Fibroblast of villous mesenchyme (primary cell): ENCODE measurements around the gene GRPEL1. TPM values are rescaled to one million over a fixed set of nuclear protein-coding genes. Genes with fewer than 3 reads are reported as not detected.

Source experiments
- DNase-seq: peaks from one replicate; pipeline ENCODE4 v3.0.0-alpha.2; 2010; ENCODE audit warnings: low read depth
- H3K4me3 ChIP-seq: 2 replicates; pipeline ENCODE4 v1.5.1; 2011; ENCODE audit warnings: low read depth, mild to moderate bottlenecking, low read length
- total RNA-seq: library from RNA; depleted of rRNA; stranded (reverse); fragments of >200 nt; gene quantifications from 2 replicates; pipeline ENCODE4 v1.2.3, GENCODE V29; 2012
- TF ChIP-seq, protein P1 (sequence below): IDR thresholded peaks from 2 replicates; pipeline ENCODE4 v1.5.1; 2012; ENCODE audit warnings: low read depth, mild to moderate bottlenecking, low read length; ENCODE audit not compliant: insufficient read depth

GRPEL1 gene
- total RNA-seq, 1 donor: 32.8 TPM

DNA sequence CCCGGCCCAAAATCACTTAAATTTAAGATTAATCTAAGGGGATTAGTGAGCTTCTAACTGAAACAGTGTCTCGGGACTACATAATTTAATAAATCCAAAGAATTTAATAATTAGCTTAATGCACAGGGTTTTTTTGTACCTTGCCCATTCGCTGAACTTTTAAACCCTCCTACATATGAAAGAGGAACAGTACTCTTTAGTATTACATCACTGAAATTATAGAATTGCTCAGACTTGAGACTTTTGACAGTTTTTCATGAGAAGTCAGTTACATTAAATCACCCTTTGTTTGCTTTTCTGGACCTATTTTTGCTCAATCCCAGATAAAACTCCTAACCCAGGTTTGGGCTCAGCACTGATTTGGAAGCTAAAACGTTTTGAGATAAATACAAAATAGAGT, 27.1 kb downstream of the GRPEL1 start:
- DNase-seq: no peak
- TF ChIP-seq, protein P1, sequence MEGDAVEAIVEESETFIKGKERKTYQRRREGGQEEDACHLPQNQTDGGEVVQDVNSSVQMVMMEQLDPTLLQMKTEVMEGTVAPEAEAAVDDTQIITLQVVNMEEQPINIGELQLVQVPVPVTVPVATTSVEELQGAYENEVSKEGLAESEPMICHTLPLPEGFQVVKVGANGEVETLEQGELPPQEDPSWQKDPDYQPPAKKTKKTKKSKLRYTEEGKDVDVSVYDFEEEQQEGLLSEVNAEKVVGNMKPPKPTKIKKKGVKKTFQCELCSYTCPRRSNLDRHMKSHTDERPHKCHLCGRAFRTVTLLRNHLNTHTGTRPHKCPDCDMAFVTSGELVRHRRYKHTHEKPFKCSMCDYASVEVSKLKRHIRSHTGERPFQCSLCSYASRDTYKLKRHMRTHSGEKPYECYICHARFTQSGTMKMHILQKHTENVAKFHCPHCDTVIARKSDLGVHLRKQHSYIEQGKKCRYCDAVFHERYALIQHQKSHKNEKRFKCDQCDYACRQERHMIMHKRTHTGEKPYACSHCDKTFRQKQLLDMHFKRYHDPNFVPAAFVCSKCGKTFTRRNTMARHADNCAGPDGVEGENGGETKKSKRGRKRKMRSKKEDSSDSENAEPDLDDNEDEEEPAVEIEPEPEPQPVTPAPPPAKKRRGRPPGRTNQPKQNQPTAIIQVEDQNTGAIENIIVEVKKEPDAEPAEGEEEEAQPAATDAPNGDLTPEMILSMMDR: no peak
- H3K4me3 ChIP-seq: no peak overlapping the region

DNA sequence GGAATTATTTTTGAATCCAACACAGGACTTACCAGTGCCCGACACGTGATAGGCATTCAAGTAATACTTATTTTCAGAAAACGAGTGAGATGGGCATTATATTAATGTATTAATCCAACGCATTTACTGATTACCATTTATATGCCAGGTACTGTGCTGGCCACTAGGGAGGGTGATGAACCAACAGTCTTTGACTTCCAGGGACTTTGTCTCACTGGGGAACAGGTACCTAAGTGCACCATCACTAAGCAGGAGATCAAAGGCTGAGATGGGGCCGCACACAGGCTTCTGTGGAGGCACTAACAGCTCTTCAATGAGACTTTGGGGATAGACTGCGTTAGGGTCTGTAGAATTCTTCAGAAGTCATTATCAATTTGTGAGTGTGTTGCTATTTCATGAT, 30.4 kb downstream of the GRPEL1 start:
- H3K4me3 ChIP-seq: no peak overlapping the region
- no peak for DNase-seq
- TF ChIP-seq, protein P1: no peak

DNA sequence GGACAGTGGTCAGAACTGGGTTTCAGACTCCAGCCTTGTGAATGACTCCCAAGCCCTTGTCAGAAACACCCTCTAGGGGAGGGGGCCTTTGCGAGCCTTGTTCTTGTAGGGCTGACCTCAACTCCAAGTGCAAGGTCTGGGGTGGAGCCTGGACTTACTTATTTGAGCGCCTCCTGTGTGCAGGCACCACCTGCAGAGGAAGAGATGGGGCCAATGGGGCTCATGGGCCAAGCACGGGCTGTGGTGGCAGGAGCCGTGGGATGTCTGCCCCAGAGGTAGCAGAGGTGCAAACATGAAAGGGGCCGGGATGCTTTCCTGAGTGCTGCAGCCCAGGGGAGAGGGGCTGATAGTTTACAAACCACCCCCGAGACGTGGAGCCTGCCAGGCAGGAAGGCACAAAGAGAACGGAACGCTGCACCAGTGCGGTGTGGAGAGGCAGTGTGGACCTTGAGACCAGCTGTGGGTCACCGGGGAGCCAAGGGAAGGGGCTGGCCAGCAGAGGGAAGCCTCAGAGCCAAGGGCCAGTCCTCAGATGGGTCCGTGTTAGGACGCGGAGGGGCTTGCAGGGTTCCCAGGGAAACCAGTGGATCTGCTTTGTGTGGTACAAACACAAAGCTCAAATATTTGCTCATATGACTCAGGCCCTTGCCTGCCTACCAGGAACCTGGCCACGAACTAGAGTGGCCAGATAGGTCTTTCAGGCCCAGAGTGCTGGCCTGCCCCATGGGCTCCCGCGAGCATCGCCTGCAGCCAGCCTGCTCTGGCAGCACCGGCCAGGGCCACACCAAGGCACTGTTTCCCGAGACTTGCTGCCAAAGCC, 33.4 kb downstream of the GRPEL1 start:
- no peak overlapping the region for H3K4me3 ChIP-seq
- no peak for DNase-seq
- TF ChIP-seq, protein P1: no peak

DNA sequence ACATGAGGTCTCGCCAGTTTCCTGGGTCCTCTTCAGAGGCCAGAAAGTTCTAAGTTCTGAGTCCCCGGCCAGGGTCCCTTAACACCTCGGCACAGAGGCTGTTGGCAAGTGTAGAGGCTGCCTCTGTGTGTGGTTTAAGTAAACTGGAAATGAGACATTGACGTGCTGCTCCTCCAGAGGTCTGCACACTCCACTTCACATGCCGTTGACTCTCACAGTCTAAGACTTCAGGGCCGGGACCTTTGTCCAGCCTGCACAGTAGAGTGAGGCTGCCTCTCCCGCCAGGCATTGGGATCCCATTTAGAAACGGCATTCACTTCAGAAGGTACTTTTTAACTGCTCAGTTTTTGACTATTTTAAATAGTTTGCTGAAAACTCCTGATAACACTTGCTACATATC, 35.3 kb downstream of the GRPEL1 start:
- no peak for DNase-seq
- TF ChIP-seq, protein P1: no peak
- H3K4me3 ChIP-seq: no peak overlapping the region

DNA sequence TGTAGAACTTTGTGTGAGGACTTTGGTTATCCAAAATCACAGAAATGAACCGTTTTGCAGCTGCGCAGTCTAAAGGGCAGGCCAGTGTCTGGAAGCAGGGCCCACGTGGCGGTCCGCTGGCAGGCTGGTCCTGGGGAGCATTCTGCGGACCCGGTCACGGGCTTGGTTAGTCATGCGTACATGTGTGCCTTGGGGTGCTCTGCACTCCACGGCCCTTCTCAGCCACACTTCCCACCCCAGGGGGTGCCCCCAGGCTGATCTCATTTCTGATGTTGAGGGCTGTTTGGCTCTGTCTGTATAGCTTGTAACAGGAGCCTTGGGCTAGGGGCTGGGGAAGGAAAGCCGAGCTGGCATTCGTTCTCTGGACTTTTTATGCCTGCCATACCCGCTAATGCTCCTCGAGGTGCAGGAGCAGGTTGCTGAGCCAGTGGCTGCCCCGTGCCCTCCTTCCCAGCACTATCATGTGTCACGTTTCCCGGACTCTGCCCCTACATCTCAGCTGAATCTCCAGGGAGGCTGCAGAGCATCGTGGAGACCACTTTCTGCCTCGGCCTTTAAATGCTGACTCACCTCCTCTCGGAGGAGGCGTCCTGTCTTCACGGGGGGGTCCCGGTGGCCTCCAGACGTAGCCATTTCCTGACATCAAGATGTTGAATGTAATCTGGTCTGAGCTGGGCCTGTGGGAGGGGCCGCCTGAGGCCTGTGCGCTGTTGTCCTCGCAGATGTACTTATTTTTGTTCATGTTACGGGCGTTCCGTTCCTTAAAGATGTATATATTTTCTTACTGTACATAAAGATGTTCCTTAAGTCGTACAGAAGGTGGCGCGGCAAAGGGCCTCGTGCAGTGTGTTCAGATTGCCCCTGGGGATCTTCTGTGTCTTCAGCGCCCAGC, 36.1 kb downstream of the GRPEL1 start:
- no peak overlapping the region for H3K4me3 ChIP-seq
- TF ChIP-seq, protein P1: no peak
- DNase-seq: no peak

DNA sequence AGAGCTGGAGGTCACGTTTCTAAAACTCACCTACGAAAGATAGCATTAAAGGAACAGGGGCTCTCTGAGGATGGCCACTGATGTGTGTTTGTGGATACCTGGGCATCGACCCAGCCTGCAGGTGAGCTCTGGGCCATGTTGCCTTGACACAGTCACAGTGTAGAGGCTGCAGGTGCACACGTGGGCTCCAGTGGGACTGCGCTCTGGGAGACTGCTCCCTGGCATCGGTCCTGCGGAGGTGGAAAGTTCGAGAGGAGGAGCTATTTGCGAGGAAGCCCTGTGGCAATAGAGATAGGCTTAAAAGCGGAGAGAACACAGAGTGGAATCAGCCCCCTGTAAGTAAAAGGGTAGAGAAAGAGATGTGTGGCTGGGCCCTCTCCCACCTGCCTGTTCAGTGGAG, 37.0 kb downstream of the GRPEL1 start:
- DNase-seq: no peak
- TF ChIP-seq, protein P1: no peak
- H3K4me3 ChIP-seq: no peak overlapping the region
